Hepatocyte (in vitro differentiated cells): ENCODE results near the gene CDC25C. TPM values are rescaled to one million over a fixed set of nuclear protein-coding genes. Genes with fewer than 3 reads are reported as not detected.

Experiments used
- DNase-seq: peaks from one replicate; pipeline ENCODE4 v3.0.0-alpha.2; 2016; ENCODE audit warnings: low spot score
- H2AFZ ChIP-seq: fragments of 200-600 bp; sonication (generic); 2 replicates; pipeline ENCODE4 v1.6.0; 2016; ENCODE audit warnings: antibody characterized with exemption, mild to moderate bottlenecking
- H3K27ac ChIP-seq: fragments of 200-600 bp; sonication (generic); 2 replicates; pipeline ENCODE4 v1.5.1; 2016; ENCODE audit warnings: mild to moderate bottlenecking
- H3K27me3 ChIP-seq: fragments of 200-600 bp; sonication (generic); 2 replicates; pipeline ENCODE4 v1.6.1; 2016
- H3K36me3 ChIP-seq: fragments of 200-600 bp; sonication (generic); replicated peaks from 2 replicates; pipeline ENCODE4 v1.5.1; 2016; ENCODE audit warnings: low read depth; ENCODE audit not compliant: insufficient read depth
- H3K4me1 ChIP-seq: fragments of 200-600 bp; sonication (generic); 2 replicates; pipeline ENCODE4 v1.5.1; 2016; ENCODE audit warnings: mild to moderate bottlenecking, moderate library complexity; ENCODE audit not compliant: insufficient read depth
- H3K4me2 ChIP-seq: fragments of 200-600 bp; sonication (generic); 2 replicates; pipeline ENCODE4 v1.6.0; 2016
- H3K4me3 ChIP-seq: fragments of 200-600 bp; sonication (generic); 2 replicates; pipeline ENCODE4 v1.5.1; 2016; ENCODE audit warnings: mild to moderate bottlenecking
- H3K79me2 ChIP-seq: fragments of 200-600 bp; sonication (generic); 2 replicates; pipeline ENCODE4 v1.6.0; 2017; ENCODE audit warnings: mild to moderate bottlenecking
- H3K9me2 ChIP-seq: fragments of 200-600 bp; sonication (generic); replicated peaks from 2 replicates; pipeline ENCODE4 v1.6.0; 2017; ENCODE audit warnings: mild to moderate bottlenecking; ENCODE audit not compliant: insufficient read depth
- H3K9me3 ChIP-seq: fragments of 200-600 bp; sonication (generic); 2 replicates; pipeline ENCODE4 v1.5.1; 2016; ENCODE audit warnings: low read depth, mild to moderate bottlenecking
- H4K20me1 ChIP-seq: fragments of 200-600 bp; sonication (generic); 2 replicates; pipeline ENCODE4 v1.6.0; 2016; ENCODE audit warnings: mild to moderate bottlenecking; ENCODE audit not compliant: insufficient read depth, poor library complexity, severe bottlenecking
- EZH2 ChIP-seq: fragments of 200-600 bp; sonication (generic); IDR thresholded peaks from 2 replicates; pipeline ENCODE4 v1.6.1; 2016; ENCODE audit warnings: antibody characterized with exemption, mild to moderate bottlenecking, borderline replicate concordance
- EZH2phosphoT487 ChIP-seq: fragments of 200-600 bp; sonication (generic); IDR thresholded peaks from one replicate; pipeline ENCODE4 v1.6.1; 2018; ENCODE audit warnings: antibody characterized with exemption, mild to moderate bottlenecking, low read depth, moderate library complexity; ENCODE audit not compliant: unreplicated experiment, severe bottlenecking
- whole genome bisulfite sequencing: methylation state at CpG from one replicate; pipeline ENCODE4 v1.1.6; 2016; ENCODE audit warnings: low lambda C conversion rate; ENCODE audit errors: missing lambda C conversion rate; 5-methylcytosine and 5-hydroxymethylcytosine counted together
- polyA plus RNA-seq: library from polyadenylated mRNA; unstranded; fragments of >200 nt; fragmentation: Nextera tagmentation; extraction: Ambion mirVana; gene quantifications from 2 replicates; pipeline ENCODE4 v1.2.1, GENCODE V29; 2016
- total RNA-seq: library from RNA; depleted of rRNA; stranded (reverse); fragments of >200 nt; gene quantifications from 2 replicates; pipeline ENCODE4 v1.2.3, GENCODE V29; 2014
- TF ChIP-seq, protein P1 (sequence below): fragments of 200-600 bp; sonication (generic); IDR thresholded peaks from 2 replicates; pipeline ENCODE4 v1.5.1; 2016; ENCODE audit warnings: antibody characterized with exemption, mild to moderate bottlenecking; ENCODE audit not compliant: poor library complexity

CDC25C gene
- total and polyA plus RNA-seq, 2 experiments from 2014 or later, result 1.6 to 3.7 TPM

GRCh38 chr5:138287246-138287645, 44.4 kb downstream of the CDC25C start:
- no peak overlapping the region for H3K27ac ChIP-seq
- no peaks in the 10 kb centered on the region for H3K9me3 ChIP-seq
- H3K9me2 ChIP-seq, result no peaks in the 10 kb centered on the region
- H3K4me1 ChIP-seq, result no peaks in the 10 kb centered on the region
- no peaks in the 10 kb centered on the region for H4K20me1 ChIP-seq
- no peaks in the 10 kb centered on the region for H3K79me2 ChIP-seq
- H3K4me2 ChIP-seq, result no peak overlapping the region
- TF ChIP-seq EZH2phosphoT487 (no peak), EZH2 (no peak)
- TF ChIP-seq, protein P1, sequence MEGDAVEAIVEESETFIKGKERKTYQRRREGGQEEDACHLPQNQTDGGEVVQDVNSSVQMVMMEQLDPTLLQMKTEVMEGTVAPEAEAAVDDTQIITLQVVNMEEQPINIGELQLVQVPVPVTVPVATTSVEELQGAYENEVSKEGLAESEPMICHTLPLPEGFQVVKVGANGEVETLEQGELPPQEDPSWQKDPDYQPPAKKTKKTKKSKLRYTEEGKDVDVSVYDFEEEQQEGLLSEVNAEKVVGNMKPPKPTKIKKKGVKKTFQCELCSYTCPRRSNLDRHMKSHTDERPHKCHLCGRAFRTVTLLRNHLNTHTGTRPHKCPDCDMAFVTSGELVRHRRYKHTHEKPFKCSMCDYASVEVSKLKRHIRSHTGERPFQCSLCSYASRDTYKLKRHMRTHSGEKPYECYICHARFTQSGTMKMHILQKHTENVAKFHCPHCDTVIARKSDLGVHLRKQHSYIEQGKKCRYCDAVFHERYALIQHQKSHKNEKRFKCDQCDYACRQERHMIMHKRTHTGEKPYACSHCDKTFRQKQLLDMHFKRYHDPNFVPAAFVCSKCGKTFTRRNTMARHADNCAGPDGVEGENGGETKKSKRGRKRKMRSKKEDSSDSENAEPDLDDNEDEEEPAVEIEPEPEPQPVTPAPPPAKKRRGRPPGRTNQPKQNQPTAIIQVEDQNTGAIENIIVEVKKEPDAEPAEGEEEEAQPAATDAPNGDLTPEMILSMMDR, result no peak
- DNase-seq, result no peak
- H3K27me3 ChIP-seq, result no peaks in the 10 kb centered on the region
- H2AFZ ChIP-seq, result no peak overlapping the region
- 88% methylated on average over 1 of the region's 1 CpG for WGBS
- no peaks in the 10 kb centered on the region for H3K36me3 ChIP-seq
- no peak overlapping the region for H3K4me3 ChIP-seq

DNA sequence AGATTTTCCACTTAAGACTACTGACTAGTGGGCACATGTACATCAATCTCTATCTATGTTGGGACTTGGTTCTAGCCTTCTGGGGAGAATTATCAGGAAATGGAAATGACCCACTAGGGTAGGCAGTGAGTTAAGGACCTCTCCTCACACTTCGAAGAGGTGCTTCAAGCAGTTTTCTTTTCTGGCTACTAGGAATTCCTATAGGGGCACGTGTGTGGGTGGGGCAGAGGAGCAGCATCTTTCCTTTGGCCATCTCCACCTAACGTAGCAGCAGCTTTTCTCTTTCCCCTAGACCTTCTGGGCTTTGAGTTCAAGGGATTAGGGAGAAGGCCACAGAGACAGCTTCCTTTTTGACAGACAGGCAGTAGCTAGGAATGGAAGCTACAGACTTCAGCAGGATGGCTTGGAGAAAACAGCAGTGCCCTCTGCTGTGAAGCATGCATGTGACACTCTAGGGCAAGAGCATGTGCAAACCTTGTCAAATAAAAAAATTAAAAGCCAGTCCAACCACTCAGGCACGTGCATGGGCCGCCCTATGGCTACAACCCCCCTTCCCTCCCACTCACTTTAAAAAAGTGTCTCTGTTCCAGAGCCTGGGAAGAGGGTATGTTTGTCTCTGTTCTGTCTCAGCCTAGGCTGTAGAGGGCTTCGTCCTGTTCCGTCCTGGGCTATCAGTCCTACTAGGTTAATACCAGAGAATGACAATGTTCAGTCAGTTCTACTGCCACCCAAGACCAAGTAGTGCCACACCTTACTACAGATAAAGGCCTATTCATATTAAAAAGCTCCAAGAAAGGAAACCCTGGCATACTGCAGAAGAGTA, 48.5 kb downstream of the CDC25C start:
- no peak overlapping the region for H3K4me2 ChIP-seq
- no peaks in the 10 kb centered on the region for H3K27me3 ChIP-seq
- no peaks in the 10 kb centered on the region for H3K9me2 ChIP-seq
- H3K36me3 ChIP-seq, result no peaks in the 10 kb centered on the region
- no peaks in the 10 kb centered on the region for H4K20me1 ChIP-seq
- H2AFZ ChIP-seq, result no peak overlapping the region
- WGBS, result 55% methylated on average over 7 of the region's 7 CpGs
- no peaks in the 10 kb centered on the region for H3K9me3 ChIP-seq
- no peaks in the 10 kb centered on the region for H3K79me2 ChIP-seq
- peak; percentile 75 for DNase-seq
- H3K4me1 ChIP-seq, result no peaks in the 10 kb centered on the region
- no peak overlapping the region for H3K27ac ChIP-seq
- H3K4me3 ChIP-seq, result no peak overlapping the region
- TF ChIP-seq EZH2phosphoT487, result no peak
- TF ChIP-seq, protein P1, result peak; percentile 63

GRCh38 chr5:138280915-138281314, 50.7 kb downstream of the CDC25C start:
- Histone ChIP-seq H4K20me1 (no peaks in the 10 kb centered on the region), H3K4me2 (no peak overlapping the region), H3K36me3 (no peaks in the 10 kb centered on the region), H3K27ac (no peak overlapping the region), H2AFZ (no peak overlapping the region), H3K9me3 (no peaks in the 10 kb centered on the region), H3K4me3 (no peak overlapping the region), H3K9me2 (no peaks in the 10 kb centered on the region), H3K79me2 (no peaks in the 10 kb centered on the region), H3K27me3 (no peaks in the 10 kb centered on the region), H3K4me1 (peaks cover 2% of the 10 kb centered on the region)
- TF ChIP-seq, protein P1, result no peak
- TF ChIP-seq EZH2phosphoT487 (no peak), EZH2 (no peak)
- DNase-seq, result no peak
